HepG2 (cell line): ENCODE measurements around the gene PRADC1. TPM values are rescaled to one million over a fixed set of nuclear protein-coding genes. Genes with fewer than 3 reads are reported as not detected.

ENCODE experiments used
- HMGA1 ChIP-seq: sonication (generic); formaldehyde crosslinking; conservative IDR thresholded peaks from 2 replicates; pipeline ENCODE4 v1.4.0; 2020; ENCODE audit warnings: missing genetic modification reagents
- HNF4G ChIP-seq, 2 experiments: sonication (generic) in 1 of 2; formaldehyde crosslinking in 1 of 2; IDR thresholded peaks; 2 replicates each; pipeline versions ENCODE4 v1.4.0 to v1.6.1; 2011 to 2020; ENCODE audit warnings: borderline replicate concordance in 2 of 2, low read depth in 2 of 2, mild to moderate bottlenecking in 2 of 2, low read length in 1 of 2, missing genetic modification reagents in 1 of 2, moderate library complexity in 1 of 2
- ISL2 ChIP-seq: sonication (generic); formaldehyde crosslinking; IDR thresholded peaks from 2 replicates; pipeline ENCODE4 v1.5.0; 2020; ENCODE audit warnings: missing genetic modification reagents
- MTERF4 ChIP-seq: sonication (generic); formaldehyde crosslinking; IDR thresholded peaks from 2 replicates; pipeline ENCODE4 v1.8.0; 2023; ENCODE audit warnings: mild to moderate bottlenecking, missing genetic modification reagents
- MYNN ChIP-seq: sonication (generic); formaldehyde crosslinking; IDR thresholded peaks from 2 replicates; pipeline ENCODE4 v1.4.0; 2020; ENCODE audit warnings: mild to moderate bottlenecking, low read depth, missing genetic modification reagents
- MZF1 ChIP-seq: sonication (generic); formaldehyde crosslinking; IDR thresholded peaks from 2 replicates; pipeline ENCODE4 v1.8.1; 2023; ENCODE audit warnings: mild to moderate bottlenecking, missing genetic modification reagents, borderline replicate concordance
- PHF8 ChIP-seq: sonication (generic); formaldehyde crosslinking; IDR thresholded peaks from 2 replicates; pipeline ENCODE4 v1.5.0; 2020; ENCODE audit warnings: missing genetic modification reagents
- PREB ChIP-seq: sonication (generic); formaldehyde crosslinking; IDR thresholded peaks from 2 replicates; pipeline ENCODE4 v1.4.0; 2020; ENCODE audit warnings: missing genetic modification reagents
- RFX3 ChIP-seq: IDR thresholded peaks from 2 replicates; pipeline ENCODE4 v1.6.1; 2016; ENCODE audit warnings: missing biosample characterization, missing genetic modification reagents
- SALL1 ChIP-seq: sonication (generic); formaldehyde crosslinking; IDR thresholded peaks from 2 replicates; pipeline ENCODE4 v1.8.0; 2022; ENCODE audit warnings: mild to moderate bottlenecking, missing genetic modification reagents
- SP4 ChIP-seq: sonication (generic); formaldehyde crosslinking; IDR thresholded peaks from 2 replicates; pipeline ENCODE4 v1.8.1; 2023; ENCODE audit warnings: mild to moderate bottlenecking, missing genetic modification reagents
- TAF1 ChIP-seq: sonication (generic); formaldehyde crosslinking; IDR thresholded peaks from 2 replicates; pipeline ENCODE4 v1.4.0; 2020; ENCODE audit warnings: missing genetic modification reagents
- ZBTB39 ChIP-seq: sonication (generic); formaldehyde crosslinking; IDR thresholded peaks from 2 replicates; pipeline ENCODE4 v1.5.0; 2020; ENCODE audit warnings: missing genetic modification reagents
- ZNF20 ChIP-seq: sonication (generic); formaldehyde crosslinking; IDR thresholded peaks from 2 replicates; pipeline ENCODE4 v1.4.0; 2020; ENCODE audit warnings: mild to moderate bottlenecking, moderate library complexity, missing genetic modification reagents
- ZNF383 ChIP-seq: sonication (generic); formaldehyde crosslinking; IDR thresholded peaks from 2 replicates; pipeline ENCODE4 v1.4.0; 2020; ENCODE audit warnings: missing genetic modification reagents, mild to moderate bottlenecking, borderline replicate concordance
- ZNF460 ChIP-seq: sonication (generic); formaldehyde crosslinking; IDR thresholded peaks from 2 replicates; pipeline ENCODE4 v1.5.1; 2020; ENCODE audit warnings: missing genetic modification reagents, mild to moderate bottlenecking, borderline replicate concordance
- ZNF484 ChIP-seq: sonication (generic); formaldehyde crosslinking; IDR thresholded peaks from 2 replicates; pipeline ENCODE4 v1.5.1; 2020; ENCODE audit warnings: mild to moderate bottlenecking, low read depth, missing genetic modification reagents, borderline replicate concordance
- ZNF512B ChIP-seq: sonication (generic); formaldehyde crosslinking; IDR thresholded peaks from 2 replicates; pipeline ENCODE4 v1.5.1; 2020; ENCODE audit warnings: missing genetic modification reagents, mild to moderate bottlenecking, borderline replicate concordance
- ZNF552 ChIP-seq: sonication (generic); formaldehyde crosslinking; IDR thresholded peaks from 2 replicates; pipeline ENCODE4 v1.9.0; 2022; ENCODE audit warnings: missing genetic modification reagents, mild to moderate bottlenecking, borderline replicate concordance
- ZNF737 ChIP-seq: sonication (generic); formaldehyde crosslinking; IDR thresholded peaks from 2 replicates; pipeline ENCODE4 v1.5.0; 2020; ENCODE audit warnings: missing genetic modification reagents, mild to moderate bottlenecking, borderline replicate concordance
- ZNF784 ChIP-seq: sonication (generic); formaldehyde crosslinking; IDR thresholded peaks from 2 replicates; pipeline ENCODE4 v1.5.1; 2020; ENCODE audit warnings: missing genetic modification reagents, mild to moderate bottlenecking, borderline replicate concordance
- polyA plus RNA-seq, 8 experiments: library from polyadenylated mRNA; depleted of rRNA in 3 of 8; stranded (reverse) in 7 of 8; unstranded in 1 of 8; fragments of >200 nt; fragmentation: Illumina TruSeq in 4 of 8; extraction: Trizol in 4 of 8; gene quantifications; 2 replicates each; pipeline versions ENCODE4 v1.2.1 to v1.2.3, GENCODE V29; 2011 to 2016; ENCODE audit warnings: low read depth in 4 of 8, missing spikeins in 1 of 8, mixed read lengths in 1 of 8; ENCODE audit not compliant: insufficient read depth in 1 of 8
- total RNA-seq, 5 experiments: library from RNA; depleted of rRNA; stranded (reverse); fragments of >200 nt; fragmentation: Illumina TruSeq; extraction: Trizol; gene quantifications; 2 replicates each; pipeline ENCODE4 v1.2.3, GENCODE V29; 2016; ENCODE audit warnings: low read depth in 1 of 5

PRADC1 gene
- total and polyA plus RNA-seq, 2 of the 13 experiments (the other 11 are each of a cell fraction or from before 2014, with no cell fraction given) = 12.1 to 37.2 TPM

- TF ChIP-seq PHF8 = no peak; the same call in 1 of the 2 replicates
- TF ChIP-seq SALL1 (CRISPR knock-in tag) = peak; percentile 98
- no peak for TF ChIP-seq ZNF784 (CRISPR knock-in tag)
- no peak for TF ChIP-seq ZNF20 (CRISPR knock-in tag)
- TF ChIP-seq TAF1 = no peak
- no peak for TF ChIP-seq ZNF383 (CRISPR knock-in tag)
- no peak for TF ChIP-seq ZNF484 (CRISPR knock-in tag)
- TF ChIP-seq MZF1 (CRISPR knock-in tag) = no peak
- no peak; the same call in 1 of the 2 replicates for TF ChIP-seq ZBTB39 (CRISPR knock-in tag)
- no peak for TF ChIP-seq SP4 (CRISPR knock-in tag)
- TF ChIP-seq HNF4G (IDR thresholded peaks at IDR 0.05; ENCODE audit: borderline replicate concordance, low read depth, low read length) = peak; percentile 88
- TF ChIP-seq HNF4G (CRISPR knock-in tag; IDR thresholded peaks at IDR 0.05; ENCODE audit: borderline replicate concordance, low read depth) = no peak; the same call in 1 of the 2 replicates
- no peak for TF ChIP-seq ZNF737 (CRISPR knock-in tag)
- TF ChIP-seq ISL2 (CRISPR knock-in tag) = peak; percentile 82
- no peak for TF ChIP-seq ZNF512B
- no peak for TF ChIP-seq HMGA1 (CRISPR knock-in tag)
- TF ChIP-seq MYNN = no peak
- TF ChIP-seq ZNF460 (CRISPR knock-in tag) = no peak; the same call in 1 of the 2 replicates
- TF ChIP-seq PREB = no peak
- TF ChIP-seq MTERF4 = no peak
- TF ChIP-seq ZNF552 (CRISPR knock-in tag) = no peak
- no peak for TF ChIP-seq RFX3
These were observed 29.1 kb upstream of the PRADC1 start (continued) for GRCh38 chr2:73262108-73262651.
